NB4 (cell line): ENCODE data around the gene MVD.

Experiments
- CTCF ChIP-seq: IDR thresholded peaks from one replicate; pipeline ENCODE4 v1.5.1; 2012; ENCODE audit warnings: low read depth, low read length
- MAX ChIP-seq: IDR thresholded peaks from 2 replicates; pipeline ENCODE4 v1.6.1; 2011; ENCODE audit warnings: low read depth, low read length
- MYC ChIP-seq: IDR thresholded peaks from 2 replicates; pipeline ENCODE4 v1.6.1; 2011; ENCODE audit warnings: low read depth, low read length
- POLR2A ChIP-seq: IDR thresholded peaks from 2 replicates; pipeline ENCODE4 v1.6.1; 2011; ENCODE audit warnings: mild to moderate bottlenecking; ENCODE audit not compliant: insufficient read length; ENCODE audit errors: extremely low read depth

- TF ChIP-seq POLR2A (no peak), CTCF (no peak), MAX (no peak), MYC (no peak)
Measured at GRCh38 chr16:88700322-88700635, 37.4 kb upstream of the MVD start.
